ENCODE measurements around the gene STEEP1. TPM values are rescaled to one million over a fixed set of nuclear protein-coding genes. Genes with fewer than 3 reads are reported as not detected.
"Not testable (repeated sequence)": the region's sequence is repeated elsewhere in the genome, so short reads cannot be mapped to it uniquely, and the experiment has no call there.

Gene STEEP1
- total RNA-seq, 1 donor = 26.8 TPM

GRCh38 chrX:119497185-119497584, 68.0 kb downstream of the STEEP1 start:
- TF ChIP-seq CTCF (IDR thresholded peaks at IDR 0.05; ENCODE audit: insufficient read depth, low read depth, low read length) = no peak
- no peak for DNase-seq (ENCODE audit: low read depth)
- H3K4me3 ChIP-seq (ENCODE audit: low read depth, low read length) = no peak overlapping the region

GRCh38 chrX:119495734-119496726, 69.2 kb downstream of the STEEP1 start:
- DNase-seq (ENCODE audit: low read depth) = no peak
- no peak overlapping the region for H3K4me3 ChIP-seq (ENCODE audit: low read depth, low read length)
- TF ChIP-seq CTCF (IDR thresholded peaks at IDR 0.05; ENCODE audit: insufficient read depth, low read depth, low read length) = peak; percentile 3

- DNase-seq (ENCODE audit: low read depth); H3K4me3 ChIP-seq (ENCODE audit: low read depth, low read length): not testable (repeated sequence)
Observed at GRCh38 chrX:119493851-119494495, 71.2 kb downstream of the STEEP1 start.

- no peak overlapping the region for H3K4me3 ChIP-seq (ENCODE audit: low read depth, low read length)
- no peak for DNase-seq (ENCODE audit: low read depth)
- TF ChIP-seq CTCF (IDR thresholded peaks at IDR 0.05; ENCODE audit: insufficient read depth, low read depth, low read length) = no peak
Observed at GRCh38 chrX:119492463-119492862, 72.7 kb downstream of the STEEP1 start.

- DNase-seq (ENCODE audit: low read depth) = no peak
- TF ChIP-seq CTCF (IDR thresholded peaks at IDR 0.05; ENCODE audit: insufficient read depth, low read depth, low read length) = no peak
- no peak overlapping the region for H3K4me3 ChIP-seq (ENCODE audit: low read depth, low read length)
Observed at GRCh38 chrX:119489212-119490074, 75.8 kb downstream of the STEEP1 start.

- peak; percentile 47 for DNase-seq (ENCODE audit: low read depth)
- no peak overlapping the region for H3K4me3 ChIP-seq (ENCODE audit: low read depth, low read length)
- peak; percentile 60 for TF ChIP-seq CTCF (IDR thresholded peaks at IDR 0.05; ENCODE audit: insufficient read depth, low read depth, low read length)
Observed at GRCh38 chrX:119488749-119489148, 76.5 kb downstream of the STEEP1 start.

Other genes starting within 250 kb of the STEEP1 start
- gene SLC25A43, start 166.1 kb downstream of the STEEP1 start, total RNA-seq = 17.4 and 22.0 TPM in 2 replicates
- 125 and 130 TPM in 2 replicates for gene SLC25A5, start 97.0 kb downstream of the STEEP1 start, total RNA-seq
- 35.1 and 41.9 TPM in 2 replicates for gene UBE2A, start 9.2 kb upstream of the STEEP1 start, total RNA-seq
- gene NKRF, start 41.0 kb upstream of the STEEP1 start, total RNA-seq = 5.2 and 6.9 TPM in 2 replicates
- gene SEPTIN6, start 127.8 kb upstream of the STEEP1 start, total RNA-seq = 17.1 and 17.7 TPM in 2 replicates
- 0.43 TPM in 1 of 2 replicates, not detected in the other for gene SOWAHD, start 193.2 kb upstream of the STEEP1 start, total RNA-seq
- 937 and 1,300 TPM in 2 replicates for gene RPL39, start 226.2 kb upstream of the STEEP1 start, total RNA-seq